ENCODE results near the gene BEND3. TPM values are rescaled to one million over a fixed set of nuclear protein-coding genes. Genes with fewer than 3 reads are reported as not detected.
"Not testable (repeated sequence)": the region's sequence is repeated elsewhere in the genome, so short reads cannot be mapped to it uniquely, and the experiment has no call there.

BEND3 gene
- total RNA-seq = 1 to 10 TPM; 3.6 to 6.7 (median 5.3) TPM
- long read RNA-seq, donor 1, partial matches to known transcripts = 0 of 4 reads
- long read RNA-seq, donor 1, other reads (novel, unspliced or antisense) = 4 of 4 reads
- long read RNA-seq, donor 2, partial matches to known transcripts = 0 of 2 reads
- long read RNA-seq, donor 2, other reads (novel, unspliced or antisense) = 2 of 2 reads

DNA sequence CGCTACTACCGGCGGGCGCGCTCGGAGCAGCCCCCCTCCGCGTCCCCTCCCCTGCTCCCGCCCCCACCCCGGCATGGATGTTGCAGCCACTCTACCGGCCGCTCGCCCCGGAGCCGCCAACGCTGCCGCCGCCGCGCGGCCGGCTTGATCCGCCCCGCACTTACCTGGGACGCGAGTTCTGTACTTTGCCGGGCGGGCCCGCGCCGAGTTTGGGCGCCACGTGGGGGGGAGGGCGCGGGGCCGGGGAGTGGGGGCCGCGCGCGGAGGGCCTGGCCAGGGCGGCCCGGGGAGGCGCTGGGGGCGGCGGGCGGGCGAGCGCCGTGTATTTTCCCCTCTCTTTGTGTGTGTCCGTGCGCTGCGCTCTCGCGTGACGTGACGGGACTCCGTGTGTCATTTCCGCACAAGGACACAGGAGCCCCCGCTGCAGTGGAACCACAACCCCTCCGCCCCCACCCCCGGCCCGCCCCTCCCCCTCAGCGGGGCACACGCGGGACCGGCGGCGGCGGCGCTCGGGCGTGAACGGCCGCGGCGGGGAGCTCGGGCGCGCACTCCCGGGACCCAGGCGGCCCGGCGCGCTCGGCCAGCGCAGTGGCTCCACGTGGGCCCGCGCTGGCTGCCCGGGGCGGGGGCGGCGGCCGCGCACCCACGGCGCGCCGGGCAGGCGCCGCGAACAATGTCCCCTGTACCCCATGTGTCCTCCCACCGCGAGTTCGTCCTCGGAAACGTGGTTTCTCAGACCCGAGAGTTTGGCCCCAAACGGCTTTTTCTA, at the start of gene BEND3:
TSS of gene BEND3 (minus strand) at position 590 of the 769 bp plus-strand sequence. CDS start 16,230 bp downstream, outside the sequence.
- Histone ChIP-seq H3K36me3 (ENCODE audit: low read depth) (no peaks in the 10 kb centered on the region), H3K9me3 (no peaks in the 10 kb centered on the region), H3K4me3 (peak within 1 kb of the TSS; percentile 35), H3K4me1 (ENCODE audit: low read depth) (peaks cover 8% of the 10 kb centered on the region)
- DNase-seq (peak; percentile 49 to 75 (median 67)), ATAC-seq (peak; percentile 35)
- TF ChIP-seq, protein P1, sequence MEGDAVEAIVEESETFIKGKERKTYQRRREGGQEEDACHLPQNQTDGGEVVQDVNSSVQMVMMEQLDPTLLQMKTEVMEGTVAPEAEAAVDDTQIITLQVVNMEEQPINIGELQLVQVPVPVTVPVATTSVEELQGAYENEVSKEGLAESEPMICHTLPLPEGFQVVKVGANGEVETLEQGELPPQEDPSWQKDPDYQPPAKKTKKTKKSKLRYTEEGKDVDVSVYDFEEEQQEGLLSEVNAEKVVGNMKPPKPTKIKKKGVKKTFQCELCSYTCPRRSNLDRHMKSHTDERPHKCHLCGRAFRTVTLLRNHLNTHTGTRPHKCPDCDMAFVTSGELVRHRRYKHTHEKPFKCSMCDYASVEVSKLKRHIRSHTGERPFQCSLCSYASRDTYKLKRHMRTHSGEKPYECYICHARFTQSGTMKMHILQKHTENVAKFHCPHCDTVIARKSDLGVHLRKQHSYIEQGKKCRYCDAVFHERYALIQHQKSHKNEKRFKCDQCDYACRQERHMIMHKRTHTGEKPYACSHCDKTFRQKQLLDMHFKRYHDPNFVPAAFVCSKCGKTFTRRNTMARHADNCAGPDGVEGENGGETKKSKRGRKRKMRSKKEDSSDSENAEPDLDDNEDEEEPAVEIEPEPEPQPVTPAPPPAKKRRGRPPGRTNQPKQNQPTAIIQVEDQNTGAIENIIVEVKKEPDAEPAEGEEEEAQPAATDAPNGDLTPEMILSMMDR (IDR thresholded peaks at IDR 0.05) = no peak
- intact Hi-C loops (cut with DNase I, micrococcal nuclease) = no loop called here

DNA sequence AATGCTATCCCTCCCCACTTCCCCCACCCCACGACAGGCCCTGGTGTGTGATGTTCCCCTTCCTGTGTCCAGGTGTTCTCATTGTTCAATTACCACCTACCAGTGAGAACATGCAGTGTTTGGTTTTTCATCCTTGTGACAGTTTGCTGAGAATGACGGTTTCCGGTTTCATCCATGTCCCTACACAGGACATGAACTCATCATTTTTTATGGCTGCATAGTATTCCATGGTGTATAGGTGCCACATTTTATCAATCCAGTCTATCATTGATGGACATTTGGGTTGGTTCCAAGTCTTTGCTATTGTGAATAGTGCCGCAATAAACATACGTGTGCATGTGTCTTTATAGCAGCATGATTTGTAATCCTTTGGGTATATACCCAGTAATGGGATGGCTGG, 49.0 kb upstream of the BEND3 start:
- H3K36me3 ChIP-seq (ENCODE audit: low read depth); H3K4me3 ChIP-seq; intact Hi-C loops (cut with DNase I, micrococcal nuclease); H3K9me3 ChIP-seq; ATAC-seq; DNase-seq; H3K4me1 ChIP-seq (ENCODE audit: low read depth): not testable (repeated sequence)

- intact Hi-C loops (cut with DNase I, micrococcal nuclease) = no loop called here
- no peaks in the 10 kb centered on the region for H3K4me1 ChIP-seq (ENCODE audit: low read depth)
- no peaks in the 10 kb centered on the region for H3K36me3 ChIP-seq (ENCODE audit: low read depth)
- H3K4me3 ChIP-seq = no peak overlapping the region
- ATAC-seq (no peak), DNase-seq (no peak)
- no peaks in the 10 kb centered on the region for H3K9me3 ChIP-seq
- TF ChIP-seq, protein P1 (IDR thresholded peaks at IDR 0.05) = no peak
Observed at GRCh38 chr6:107161521-107161920, 46.2 kb upstream of the BEND3 start.

DNA sequence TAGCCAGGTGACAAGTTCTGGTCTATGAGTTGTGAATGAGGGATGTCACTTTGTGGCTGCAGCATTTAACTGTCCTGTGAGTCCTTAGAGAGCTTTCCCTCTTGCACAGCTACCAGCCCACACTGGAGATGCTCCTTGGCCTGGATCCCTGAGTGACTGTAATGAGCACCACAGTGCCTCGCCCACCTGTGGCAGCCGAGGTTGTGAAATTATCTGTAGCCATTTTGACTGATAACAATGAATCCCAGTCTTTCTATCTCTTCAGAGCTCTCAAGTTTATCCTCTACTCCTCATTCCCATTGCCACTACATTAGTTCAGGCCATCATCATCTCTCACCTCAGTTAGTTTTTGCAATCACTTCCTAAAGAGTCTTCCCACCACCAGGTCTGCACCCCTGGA, 41.3 kb upstream of the BEND3 start:
- ATAC-seq (no peak), DNase-seq (no peak)
- Histone ChIP-seq H3K36me3 (ENCODE audit: low read depth) (no peaks in the 10 kb centered on the region), H3K9me3 (no peaks in the 10 kb centered on the region), H3K4me1 (ENCODE audit: low read depth) (peaks cover 21% of the 10 kb centered on the region), H3K4me3 (no peak overlapping the region)
- TF ChIP-seq, protein P1 (IDR thresholded peaks at IDR 0.05) = no peak
- intact Hi-C loops (cut with DNase I, micrococcal nuclease) = no loop called here

- intact Hi-C loops (cut with DNase I, micrococcal nuclease) = no loop called here
- no peak for DNase-seq
- ATAC-seq = no peak
Observed at GRCh38 chr6:107154801-107155160, 39.5 kb upstream of the BEND3 start.

More at GRCh38 chr6:107154801-107155160, 39.5 kb upstream of the BEND3 start:
- H3K4me3 ChIP-seq = no peak overlapping the region
- no peaks in the 10 kb centered on the region for H3K36me3 ChIP-seq (ENCODE audit: low read depth)
- H3K9me3 ChIP-seq = no peaks in the 10 kb centered on the region
- TF ChIP-seq, protein P1 (IDR thresholded peaks at IDR 0.05) = no peak
- H3K4me1 ChIP-seq (ENCODE audit: low read depth) = peaks cover 21% of the 10 kb centered on the region
